K562 (cell line): ENCODE measurements around the gene NHLH1. TPM values are rescaled to one million over a fixed set of nuclear protein-coding genes. Genes with fewer than 3 reads are reported as not detected.

ENCODE experiments used
- ATAC-seq: fragments of 200-7000 bp; cut with Tn5 transposase; 3 replicates; pipeline ENCODE4 v1.9.1; 2020; ENCODE audit warnings: moderate library complexity
- BruUV-seq: library from RNA; stranded (reverse); fragments of 400-500 nt; replicated peaks from 2 replicates; lab custom pipeline; 2021; lab: Mats Ljungman, UMichigan
- CTCF ChIA-PET: fragments of 300-600 bp; formaldehyde crosslinking; extraction: SDS; loops from one replicate; lab custom pipeline; 2021; ENCODE audit warnings: low intra/inter-chr PET ratio; lab: Yijun Ruan, JAX
- POLR2A ChIA-PET: fragments of 300-600, 350-650 bp; sonication (Branson Sonifier 250); formaldehyde crosslinking; extraction: SDS; loops from one replicate; lab custom pipeline; 2021; ENCODE audit warnings: antibody characterized with exemption, inconsistent platforms; lab: Yijun Ruan, JAX
- DNase-seq, 4 experiments: peaks; one replicate each; pipeline versions ENCODE4 v3.0.0 to v3.0.0-alpha.2; 2011 to 2018; ENCODE audit warnings: low spot score in 3 of 4, mixed read lengths in 3 of 4; ENCODE audit errors: extremely low read depth in 1 of 4
- FAIRE-seq: peaks from 2 replicates; lab custom pipeline; 2011; peaks lifted over from hg19 to GRCh38; lab: Jason Lieb, UNC
- H2AFZ ChIP-seq: 2 replicates; pipeline ENCODE4 v1.6.0; 2011; ENCODE audit warnings: low read depth, low read length, control low read depth, inconsistent platforms
- H3K27ac ChIP-seq: fragments of 200-600 bp; 3 replicates; pipeline ENCODE4 v1.8.0; 2011; ENCODE audit warnings: low read depth, mild to moderate bottlenecking, control low read depth, inconsistent platforms, low read length, moderate library complexity, mixed read lengths; ENCODE audit errors: extremely low read depth
- H3K27me3 ChIP-seq, 2 experiments: fragments of 300-600 bp in 1 of 2; 2 replicates in 1 of 2; 3 replicates in 1 of 2; pipeline versions ENCODE4 v1.6.0 to v1.8.0; 2011; ENCODE audit warnings: inconsistent platforms in 2 of 2, low read length in 2 of 2, mild to moderate bottlenecking in 1 of 2, mixed read lengths in 1 of 2, moderate library complexity in 1 of 2; ENCODE audit not compliant: control insufficient read depth in 2 of 2, insufficient read depth in 2 of 2
- H3K36me3 ChIP-seq: fragments of 300-600 bp; 3 replicates; pipeline ENCODE4 v1.8.0; 2011; ENCODE audit warnings: mild to moderate bottlenecking, low read length, inconsistent platforms; ENCODE audit not compliant: control insufficient read depth, insufficient read depth
- H3K4me1 ChIP-seq, 2 experiments: fragments of 200-600 bp in 1 of 2; replicated peaks in 1 of 2; 2 replicates in 1 of 2; 3 replicates in 1 of 2; pipeline versions ENCODE4 v1.5.1 to v1.8.0; 2011; ENCODE audit warnings: inconsistent platforms in 2 of 2, low read length in 2 of 2, mild to moderate bottlenecking in 1 of 2, mixed read lengths in 1 of 2, moderate library complexity in 1 of 2; ENCODE audit not compliant: control insufficient read depth in 2 of 2, insufficient read depth in 2 of 2
- H3K4me2 ChIP-seq: 2 replicates; pipeline ENCODE4 v1.6.1; 2011; ENCODE audit warnings: low read length, control low read depth, inconsistent platforms, mixed read lengths; ENCODE audit not compliant: insufficient read depth
- H3K4me3 ChIP-seq: fragments of 200-600 bp; sonication (generic), shearing (Covaris generic); 2 replicates; pipeline ENCODE4 v1.5.1; 2016; ENCODE audit warnings: control low read depth, inconsistent platforms
- H3K79me2 ChIP-seq: fragments of 200-600 bp; 3 replicates; pipeline ENCODE4 v1.8.0; 2011; ENCODE audit warnings: low read length, inconsistent platforms; ENCODE audit not compliant: control insufficient read depth, insufficient read depth
- H3K9ac ChIP-seq, 2 experiments: 2 replicates each; pipeline versions ENCODE4 v1.6.0 to v1.6.1; 2011; ENCODE audit warnings: low read depth in 2 of 2, low read length in 2 of 2, control low read depth in 1 of 2, inconsistent platforms in 1 of 2, mild to moderate bottlenecking in 1 of 2, mixed read lengths in 1 of 2; ENCODE audit not compliant: insufficient read depth in 1 of 2
- H3K9me1 ChIP-seq: one replicate; pipeline ENCODE4 v1.6.0; 2011; ENCODE audit warnings: inconsistent platforms, mild to moderate bottlenecking, low read length, moderate library complexity; ENCODE audit not compliant: control insufficient read depth, insufficient read depth
- H3K9me3 ChIP-seq: replicated peaks from 2 replicates; pipeline ENCODE4 v1.5.1; 2011; ENCODE audit warnings: low read depth, low read length, inconsistent platforms; ENCODE audit not compliant: control insufficient read depth, insufficient read depth
- H4K20me1 ChIP-seq: replicated peaks from 2 replicates; pipeline ENCODE4 v1.6.1; 2011; ENCODE audit warnings: low read length, inconsistent platforms, mixed read lengths; ENCODE audit not compliant: control insufficient read depth, insufficient read depth
- GMEB1 ChIP-seq: fragments of 250-450 bp; sonication (Bioruptor Pico); IDR thresholded peaks from 2 replicates; pipeline ENCODE4 v1.4.0; 2020; ENCODE audit warnings: mild to moderate bottlenecking
- HBP1 ChIP-seq: fragments of 450-650 bp; formaldehyde crosslinking; IDR thresholded peaks from 2 replicates; pipeline ENCODE4 v1.4.0; 2022; ENCODE audit warnings: missing genetic modification characterization
- MTF1 ChIP-seq: fragments of 250-450 bp; sonication (Bioruptor Pico); IDR thresholded peaks from 2 replicates; pipeline ENCODE4 v1.9.0; 2021; ENCODE audit warnings: moderate library complexity, mild to moderate bottlenecking, inconsistent platforms, borderline replicate concordance
- RBM17 ChIP-seq: fragments of 200-400 bp; formaldehyde crosslinking; IDR thresholded peaks from 2 replicates; pipeline ENCODE4 v1.6.1; 2017; ENCODE audit warnings: low read depth, mild to moderate bottlenecking, low read length, borderline replicate concordance
- TGIF2 ChIP-seq: sonication (generic); formaldehyde crosslinking; IDR thresholded peaks from 2 replicates; pipeline ENCODE4 v1.8.1; 2022; ENCODE audit warnings: mild to moderate bottlenecking, missing genetic modification reagents, moderate library complexity
- THAP12 ChIP-seq: fragments of 250-450 bp; sonication (Bioruptor Pico); IDR thresholded peaks from 2 replicates; pipeline ENCODE4 v1.9.0; 2021; ENCODE audit warnings: mild to moderate bottlenecking, inconsistent platforms
- XRCC4 ChIP-seq: IDR thresholded peaks from one replicate; pipeline ENCODE4 v1.6.1; 2011; ENCODE audit not compliant: insufficient read depth, insufficient read length; ENCODE audit errors: extremely low read depth
- ZC3H4 ChIP-seq: sonication (generic); formaldehyde crosslinking; IDR thresholded peaks from 2 replicates; pipeline ENCODE4 v1.9.0; 2021; ENCODE audit warnings: missing genetic modification reagents, borderline replicate concordance
- ZNF696 ChIP-seq: fragments of 250-450 bp; sonication (Bioruptor Pico); conservative IDR thresholded peaks from 2 replicates; pipeline ENCODE4 v1.4.0; 2020; ENCODE audit warnings: mild to moderate bottlenecking, moderate library complexity
- ZSCAN29 ChIP-seq: fragments of 450-650 bp; IDR thresholded peaks from 2 replicates; pipeline ENCODE4 v1.6.1; 2017
- WGBS: fragments of 100-300 bp; shearing (Covaris generic); methylation state at CpG from one replicate; pipeline ENCODE4 v1.1.6; 2016; ENCODE audit warnings: low coverage, mixed read lengths; ENCODE audit not compliant: insufficient coverage; ENCODE audit errors: missing lambda C conversion rate; 5-methylcytosine and 5-hydroxymethylcytosine counted together
- in situ Hi-C: fragments of 300-500 bp; cut with MboI; formaldehyde crosslinking; loops from 4 replicates; pipeline ENCODE4 v1.15.0; 2018; ENCODE audit warnings: inconsistent platforms, mixed read lengths
- intact Hi-C: fragments of 100-400 bp; cut with micrococcal nuclease; formaldehyde crosslinking; loops from 2 replicates; pipeline ENCODE4 v1.14.2; 2022
- polyA plus RNA-seq, 8 experiments: library from polyadenylated mRNA; depleted of rRNA in 4 of 8; stranded (reverse) in 5 of 8; unstranded in 3 of 8; fragments of >200 nt; fragmentation: Nextera tagmentation in 2 of 8; fragmentation: Illumina TruSeq in 1 of 8; extraction: Ambion mirVana in 2 of 8; extraction: Trizol in 1 of 8; gene quantifications; 2 replicates each; pipeline versions ENCODE4 v1.2.1 to v1.2.3, GENCODE V29; 2011 to 2014; ENCODE audit warnings: inconsistent platforms in 1 of 8, missing spikeins in 1 of 8
- total RNA-seq, 7 experiments: library from RNA; depleted of rRNA in 6 of 7; stranded (reverse); fragments of >200 nt in 6 of 7; fragmentation: Illumina TruSeq in 2 of 7; extraction: Trizol in 2 of 7; gene quantifications; 2 replicates each; pipeline versions ENCODE4 v1.2.1 to v1.2.3, GENCODE V29; 2011 to 2021; ENCODE audit warnings: low replicate concordance in 1 of 7

Gene NHLH1
- total and polyA plus RNA-seq, 9 of the 15 experiments (the other 6 are each of a cell fraction or from before 2014, with no cell fraction given): 0.09 to 1.3 (median 0.35) TPM; not detected in 1

- TF ChIP-seq THAP12 (CRISPR knock-in tag): no peak
- no peak for TF ChIP-seq TGIF2
- TF ChIP-seq HBP1 (CRISPR knock-in tag): no peak
- TF ChIP-seq ZNF696: no peak
- TF ChIP-seq GMEB1 (CRISPR knock-in tag): no peak
- no peak for TF ChIP-seq RBM17
- TF ChIP-seq ZC3H4 (CRISPR knock-in tag): no peak
- TF ChIP-seq ZSCAN29: no peak
- TF ChIP-seq XRCC4: no peak
- TF ChIP-seq MTF1: no peak
- Histone ChIP-seq H3K27me3 (no peaks in the 10 kb centered on the region), H4K20me1 (no peaks in the 10 kb centered on the region), H3K9me1 (no peaks in the 10 kb centered on the region), H3K4me3 (no peak overlapping the region), H3K9me3 (no peaks in the 10 kb centered on the region), H3K79me2 (peaks cover 70% of the 10 kb centered on the region), H3K4me1 (peaks cover 0 to 14% of the 10 kb centered on the region in 2 experiments; a peak in 2 of 5 replicates), H3K9ac (peak overlapping the region in 1 of 2 experiments; percentile 68; a peak in 1 of 4 replicates), H3K4me2 (peak overlapping the region; percentile 37), H3K36me3 (peaks cover 64% of the 10 kb centered on the region), H2AFZ (no peak overlapping the region), H3K27ac (no peak overlapping the region; the same call in 2 of the 3 replicates)
- DNase-seq (no peak), ATAC-seq (no peak), FAIRE-seq (no peak)
- in situ Hi-C loops (no loop called here), intact Hi-C loops (no loop called here)
- CTCF ChIA-PET: no interaction called here
- WGBS: 40% methylated on average over 2 of the region's 2 CpGs
- POLR2A ChIA-PET: no interaction called here
- BruUV-seq: no TSS peak
Observed at GRCh38 chr1:160340866-160341265, 26.0 kb upstream of the NHLH1 start.
